ENCODE results near the gene TTLL13. TPM values are rescaled to one million over a fixed set of nuclear protein-coding genes. Genes with fewer than 3 reads are reported as not detected.
"Not testable (repeated sequence)": the region's sequence is repeated elsewhere in the genome, so short reads cannot be mapped to it uniquely, and the experiment has no call there.

The TTLL13 gene
- total RNA-seq, 2 donors from 2014 or later = 0.24 to 1.9 TPM

DNA sequence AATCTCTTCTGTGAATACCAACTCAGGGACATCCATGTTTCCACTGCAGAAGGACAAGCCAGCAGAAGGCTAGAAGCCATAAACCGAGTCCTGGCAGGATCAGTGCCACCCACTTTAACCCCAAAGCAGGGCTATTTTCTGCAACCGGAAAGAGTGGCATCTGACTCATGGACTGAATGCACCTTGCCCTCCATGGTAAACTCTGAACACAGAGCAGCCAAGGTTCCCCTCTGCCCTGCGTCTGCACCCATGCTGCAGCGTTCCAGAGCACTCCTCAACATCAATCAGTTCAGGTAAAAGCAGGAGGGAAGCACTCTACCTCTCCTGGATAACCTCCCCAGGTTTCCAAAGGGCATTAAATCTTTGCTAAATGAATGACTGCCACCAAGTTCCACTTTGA is 15.3 kb downstream of the TTLL13 start:
- ATAC-seq (replicated peaks in 1 of 2) (peak; percentile 38 to 58), DNase-seq (peak; percentile 51 to 60)
- Mint-ChIP-seq H3K27me3 (ENCODE audit: low read depth) (no peaks in the 10 kb centered on the region), H3K36me3 (ENCODE audit: insufficient read depth in 2 of 2) (peaks cover 7 to 14% of the 10 kb centered on the region in 2 donors), H3K9me3 (no peaks in the 10 kb centered on the region), H3K27ac (peak overlapping the region; percentile 99), H3K4me3 (peak overlapping the region; percentile 98 to 99), H3K4me1 (ENCODE audit: low read depth) (peaks cover 37% of the 10 kb centered on the region)

DNA sequence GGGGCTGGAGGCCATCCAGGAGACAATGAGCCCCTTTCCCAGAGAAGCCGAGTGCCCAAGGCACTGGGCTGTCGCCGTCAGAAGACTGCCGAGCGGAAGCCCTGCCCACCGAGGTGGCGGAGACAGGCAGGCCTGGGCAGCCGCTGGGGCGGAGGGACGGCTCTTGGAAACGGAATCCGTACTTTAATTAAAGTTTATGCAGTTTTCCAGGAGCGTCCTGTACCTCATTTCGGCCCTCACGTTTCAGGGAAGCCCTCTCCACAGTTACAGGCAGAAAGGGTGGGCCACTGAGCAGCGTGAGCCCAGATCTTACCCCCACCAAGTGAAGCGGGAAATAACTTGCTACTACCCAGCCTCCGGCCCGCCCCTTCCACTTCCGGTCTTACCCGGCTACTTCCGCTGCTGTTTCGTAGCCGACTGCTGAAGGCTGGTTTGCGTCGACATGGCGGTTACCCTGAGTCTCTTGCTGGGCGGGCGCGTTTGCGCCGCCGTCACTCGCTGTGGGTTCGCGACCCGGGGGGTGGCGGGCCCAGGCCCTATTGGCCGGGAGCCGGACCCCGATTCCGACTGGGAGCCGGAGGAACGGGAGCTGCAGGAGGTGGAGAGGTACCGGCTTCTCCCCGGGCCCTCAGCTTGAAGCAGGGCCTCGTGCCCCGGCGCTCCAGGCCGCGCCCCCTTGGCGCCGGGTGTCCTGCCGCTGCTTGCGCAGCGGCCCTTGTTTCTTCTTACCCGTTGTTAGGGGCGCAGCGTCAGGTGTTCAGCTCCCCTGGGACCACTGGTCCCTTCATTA is 16.1 kb downstream of the TTLL13 start, which contains the start of gene NGRN:
Gene NGRN, plus strand, starts transcription at position 402 of the 790 bp plus-strand sequence. Its CDS starts 41 bp downstream, at position 443.
- H3K9me3 Mint-ChIP-seq = no peaks in the 10 kb centered on the region
- H3K36me3 Mint-ChIP-seq (ENCODE audit: insufficient read depth in 2 of 2) = peaks cover 10 to 19% of the 10 kb centered on the region in 2 donors
- peak; percentile 91 to 94 for ATAC-seq (replicated peaks in 1 of 2)
- peak; percentile 92 to 94 for DNase-seq
- peak within 1 kb of the TSS; percentile 98 to 99 for H3K4me3 Mint-ChIP-seq
- H3K4me1 Mint-ChIP-seq (ENCODE audit: low read depth) = peaks cover 44% of the 10 kb centered on the region
- H3K27ac Mint-ChIP-seq = peak within 1 kb of the TSS; percentile 99
- H3K27me3 Mint-ChIP-seq (ENCODE audit: low read depth) = no peaks in the 10 kb centered on the region

DNA sequence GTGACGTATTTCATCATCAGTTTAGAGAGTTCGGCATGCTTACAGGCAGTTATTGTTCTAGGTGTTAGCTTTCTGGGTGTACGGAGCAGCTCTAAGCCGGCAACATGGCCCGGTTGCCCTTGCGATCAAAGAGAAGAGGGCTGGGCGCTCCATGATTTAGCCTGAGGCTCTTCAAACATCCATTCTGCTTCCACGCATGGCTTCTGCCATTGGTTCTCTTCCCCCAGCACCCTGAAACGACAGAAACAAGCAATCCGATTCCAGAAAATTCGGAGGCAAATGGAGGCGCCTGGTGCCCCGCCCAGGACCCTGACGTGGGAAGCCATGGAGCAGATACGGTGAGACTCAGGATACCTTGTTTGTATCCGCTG is 16.7 kb downstream of the TTLL13 start:
- Mint-ChIP-seq H3K36me3 (ENCODE audit: insufficient read depth in 2 of 2) (peaks cover 11 to 20% of the 10 kb centered on the region in 2 donors), H3K4me3 (peak overlapping the region; percentile 98 to 99), H3K27ac (peak overlapping the region; percentile 98), H3K27me3 (ENCODE audit: low read depth) (no peaks in the 10 kb centered on the region), H3K9me3 (no peaks in the 10 kb centered on the region), H3K4me1 (ENCODE audit: low read depth) (peaks cover 48% of the 10 kb centered on the region)
- peak; percentile 29 to 35 for ATAC-seq (replicated peaks in 1 of 2)
- peak; percentile 54 to 55 for DNase-seq

DNA sequence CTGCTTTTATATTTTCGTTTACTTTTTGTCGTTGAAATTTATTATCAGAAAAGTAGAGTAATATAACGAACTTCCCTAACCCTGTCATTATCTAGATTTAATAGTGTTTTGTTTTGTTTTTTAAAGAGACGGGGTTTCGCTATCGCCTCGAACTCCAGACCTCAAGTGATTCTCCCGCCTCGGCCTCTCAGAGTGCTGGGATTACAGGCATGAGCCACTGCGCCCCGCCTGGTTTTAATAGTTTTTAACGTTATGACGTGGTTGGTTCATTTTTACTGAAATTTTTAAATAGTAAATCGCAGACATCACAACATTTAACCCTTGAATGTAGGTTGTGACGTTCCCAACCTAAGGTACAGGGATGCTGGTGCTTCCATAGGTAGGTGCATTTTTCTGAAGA is 17.1 kb downstream of the TTLL13 start:
- H3K27ac Mint-ChIP-seq = peak overlapping the region; percentile 98
- H3K36me3 Mint-ChIP-seq (ENCODE audit: insufficient read depth in 2 of 2) = peaks cover 11 to 23% of the 10 kb centered on the region in 2 donors
- H3K4me3 Mint-ChIP-seq = peak overlapping the region; percentile 98 to 99
- ATAC-seq (replicated peaks in 1 of 2) (no peak), DNase-seq (peak; percentile 20 to 37)
- no peaks in the 10 kb centered on the region for H3K9me3 Mint-ChIP-seq
- no peaks in the 10 kb centered on the region for H3K27me3 Mint-ChIP-seq (ENCODE audit: low read depth)
- H3K4me1 Mint-ChIP-seq (ENCODE audit: low read depth) = peaks cover 52% of the 10 kb centered on the region

DNA sequence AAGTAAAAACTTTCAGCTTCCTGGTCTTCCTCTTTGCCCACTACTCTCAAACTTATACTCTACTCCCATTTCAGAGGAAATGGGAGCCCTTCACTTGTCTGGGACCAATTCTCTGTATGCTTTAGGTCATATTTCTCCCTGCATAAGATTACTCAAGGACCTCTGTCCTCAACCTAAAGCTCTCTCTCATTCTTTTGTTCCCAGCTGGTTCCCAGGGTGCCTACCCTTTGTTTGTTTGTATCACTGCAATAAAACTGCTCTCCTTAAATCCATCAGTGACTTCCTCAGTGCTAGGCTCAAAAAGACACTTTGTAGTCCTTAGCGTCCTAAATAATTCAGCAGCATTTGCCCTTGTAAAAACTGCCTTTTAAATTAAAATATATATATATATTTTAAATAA is 19.1 kb downstream of the TTLL13 start:
- DNase-seq (no peak), ATAC-seq (replicated peaks in 1 of 2) (no peak)
- H3K4me3 Mint-ChIP-seq = peak overlapping the region; percentile 98 to 99
- H3K27me3 Mint-ChIP-seq (ENCODE audit: low read depth) = no peaks in the 10 kb centered on the region
- H3K9me3 Mint-ChIP-seq = no peaks in the 10 kb centered on the region
- peaks cover 14 to 23% of the 10 kb centered on the region in 2 donors for H3K36me3 Mint-ChIP-seq (ENCODE audit: insufficient read depth in 2 of 2)
- H3K27ac Mint-ChIP-seq = peak overlapping the region; percentile 63
- peaks cover 65% of the 10 kb centered on the region for H3K4me1 Mint-ChIP-seq (ENCODE audit: low read depth)

DNA sequence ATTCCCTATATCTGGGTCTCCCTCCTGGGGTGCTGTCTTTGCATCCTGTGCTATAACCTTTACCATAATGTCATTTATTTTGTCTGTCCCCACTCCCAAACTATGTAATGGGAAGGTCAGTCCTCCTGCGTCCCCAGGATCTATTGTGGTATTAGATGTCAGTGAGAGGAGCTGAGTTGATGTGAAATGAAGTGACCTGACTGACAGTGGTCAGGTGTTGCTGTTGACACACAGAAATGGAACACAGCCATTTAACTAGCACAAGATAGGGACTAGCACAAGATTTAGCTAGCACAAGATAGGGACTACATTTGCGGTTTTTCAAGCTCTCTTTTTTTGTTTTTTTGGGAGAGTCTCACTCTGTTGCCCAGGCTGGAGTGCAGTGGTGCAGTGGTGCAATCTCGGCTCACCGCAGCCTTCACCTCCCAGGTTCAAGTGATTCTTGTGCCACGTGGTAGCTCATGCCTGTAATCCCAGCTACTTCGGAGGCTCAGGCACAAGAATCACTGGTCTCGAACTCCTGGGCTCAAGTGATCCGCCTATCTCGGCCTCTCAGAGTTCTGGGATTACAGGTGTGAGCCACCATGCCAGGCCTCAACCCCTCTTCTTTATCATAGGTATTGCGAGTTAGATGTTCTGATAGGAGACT is 21.3 kb downstream of the TTLL13 start:
- no peaks in the 10 kb centered on the region for H3K27me3 Mint-ChIP-seq (ENCODE audit: low read depth)
- no peak for DNase-seq
- H3K4me1 Mint-ChIP-seq (ENCODE audit: low read depth) = peaks cover 58% of the 10 kb centered on the region
- H3K4me3 Mint-ChIP-seq = peak overlapping the region; percentile 0 to 66
- peak overlapping the region; percentile 86 for H3K27ac Mint-ChIP-seq
- peaks cover 20 to 26% of the 10 kb centered on the region in 2 donors for H3K36me3 Mint-ChIP-seq (ENCODE audit: insufficient read depth in 2 of 2)
- no peaks in the 10 kb centered on the region for H3K9me3 Mint-ChIP-seq
- ATAC-seq (replicated peaks in 1 of 2) = no peak

DNA sequence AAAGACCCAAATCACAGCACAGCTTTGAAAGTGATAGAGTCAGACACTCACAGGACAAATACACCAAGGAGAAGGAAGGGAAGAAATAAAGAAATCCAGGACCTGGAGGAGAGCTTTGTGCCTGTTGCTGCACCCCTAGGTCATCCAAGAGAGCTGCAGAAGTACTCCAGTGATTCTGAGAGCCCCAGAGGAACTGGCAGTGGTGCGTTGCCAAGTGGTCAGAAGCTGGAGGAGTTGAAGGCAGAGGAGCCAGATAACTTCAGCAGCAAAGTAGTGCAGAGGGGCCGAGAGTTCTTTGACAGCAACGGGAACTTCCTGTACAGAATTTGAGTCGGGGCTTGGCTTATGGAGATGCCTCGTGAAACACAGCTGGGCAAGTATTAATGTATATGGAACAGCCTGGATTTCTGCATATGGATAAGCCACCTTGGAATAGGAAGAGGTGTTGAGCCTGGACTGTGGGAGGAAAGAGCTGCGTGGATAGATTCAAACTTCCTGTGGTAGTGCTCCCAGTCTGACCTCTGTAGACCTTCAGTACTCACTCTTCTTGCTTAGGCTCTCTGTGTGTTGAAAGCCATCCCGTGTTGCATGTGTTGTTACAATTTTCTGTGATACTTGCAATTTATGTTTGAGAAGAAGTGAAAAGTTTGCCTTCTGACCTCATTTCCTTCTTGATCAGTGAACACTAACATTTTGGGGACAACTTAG is 22.3 kb downstream of the TTLL13 start:
- Mint-ChIP-seq H3K36me3 (ENCODE audit: insufficient read depth in 2 of 2) (peaks cover 17 to 20% of the 10 kb centered on the region in 2 donors), H3K4me1 (ENCODE audit: low read depth) (peaks cover 62% of the 10 kb centered on the region), H3K4me3 (peak overlapping the region in 1 of 2 donors; percentile 23), H3K27ac (peak overlapping the region; percentile 90), H3K9me3 (no peaks in the 10 kb centered on the region), H3K27me3 (ENCODE audit: low read depth) (no peaks in the 10 kb centered on the region)
- ATAC-seq (replicated peaks in 1 of 2) = no peak
- DNase-seq = no peak

DNA sequence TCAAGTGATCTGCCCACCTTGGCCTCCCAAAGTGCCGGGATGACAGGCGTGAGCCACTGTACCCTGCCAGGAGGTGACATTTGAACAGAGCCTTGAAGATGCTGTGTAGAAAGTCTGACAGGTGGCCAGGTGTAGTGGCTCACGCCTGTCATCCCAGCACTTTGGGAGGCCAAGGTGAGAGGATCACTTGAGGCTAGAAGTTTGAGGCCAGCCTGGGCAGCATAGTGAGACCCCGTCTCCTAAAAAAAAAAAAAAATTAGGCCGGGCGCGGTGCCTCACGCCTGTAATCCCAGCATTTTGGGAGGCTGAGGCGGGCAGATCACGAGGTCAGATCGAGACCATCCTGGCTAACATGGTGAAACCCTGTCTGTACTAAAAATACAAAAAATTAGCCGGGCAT is 29.1 kb downstream of the TTLL13 start:
- not testable (repeated sequence) for DNase-seq; ATAC-seq (replicated peaks in 1 of 2); H3K27me3 Mint-ChIP-seq (ENCODE audit: low read depth); H3K4me1 Mint-ChIP-seq (ENCODE audit: low read depth); H3K9me3 Mint-ChIP-seq; H3K27ac Mint-ChIP-seq; H3K4me3 Mint-ChIP-seq; H3K36me3 Mint-ChIP-seq (ENCODE audit: insufficient read depth in 2 of 2)

DNA sequence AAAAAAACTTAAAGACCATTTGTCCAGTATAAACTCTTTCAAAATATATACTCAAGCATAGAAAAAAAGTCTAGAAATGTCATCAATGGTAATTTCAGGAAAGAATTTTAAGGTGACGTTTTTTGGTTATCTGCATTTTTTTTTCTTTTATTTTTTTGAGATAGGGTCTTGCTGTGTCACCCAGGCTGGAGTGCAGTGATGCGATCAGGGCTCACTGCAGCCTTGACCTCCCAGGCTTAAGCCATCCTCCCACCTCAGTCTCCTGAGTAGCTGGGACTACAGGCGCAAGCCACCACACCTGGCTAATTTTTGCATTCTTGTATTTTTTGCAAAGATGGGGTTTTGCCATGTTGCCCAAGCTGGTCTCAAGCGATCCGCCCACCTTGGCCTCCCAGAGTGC is 31.4 kb downstream of the TTLL13 start:
- H3K4me3 Mint-ChIP-seq; H3K36me3 Mint-ChIP-seq (ENCODE audit: insufficient read depth in 2 of 2); H3K9me3 Mint-ChIP-seq; H3K4me1 Mint-ChIP-seq (ENCODE audit: low read depth); H3K27ac Mint-ChIP-seq; H3K27me3 Mint-ChIP-seq (ENCODE audit: low read depth); DNase-seq; ATAC-seq (replicated peaks in 1 of 2): not testable (repeated sequence)

DNA sequence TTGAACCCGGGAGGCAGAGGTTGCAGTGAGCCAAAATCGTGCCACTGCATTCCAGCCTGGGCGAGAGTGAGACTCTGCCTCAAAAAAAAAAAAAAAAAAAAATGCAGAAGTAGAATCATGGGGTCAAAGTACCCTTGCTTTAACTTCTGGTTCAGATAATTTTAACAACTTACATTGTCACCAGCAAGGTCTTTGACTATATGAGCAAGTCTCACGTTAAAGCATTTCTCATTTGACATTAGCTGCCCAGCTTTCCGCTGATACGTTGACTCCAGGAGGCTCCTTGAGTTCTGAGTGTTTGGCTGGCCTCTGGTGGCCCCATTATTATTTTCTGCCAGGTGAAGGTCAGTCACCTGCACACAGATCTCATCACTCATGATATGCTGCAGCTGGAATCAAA is 32.3 kb downstream of the TTLL13 start:
- H3K27ac Mint-ChIP-seq; H3K9me3 Mint-ChIP-seq; ATAC-seq (replicated peaks in 1 of 2); H3K4me3 Mint-ChIP-seq; DNase-seq; H3K27me3 Mint-ChIP-seq (ENCODE audit: low read depth); H3K36me3 Mint-ChIP-seq (ENCODE audit: insufficient read depth in 2 of 2); H3K4me1 Mint-ChIP-seq (ENCODE audit: low read depth): not testable (repeated sequence)

DNA sequence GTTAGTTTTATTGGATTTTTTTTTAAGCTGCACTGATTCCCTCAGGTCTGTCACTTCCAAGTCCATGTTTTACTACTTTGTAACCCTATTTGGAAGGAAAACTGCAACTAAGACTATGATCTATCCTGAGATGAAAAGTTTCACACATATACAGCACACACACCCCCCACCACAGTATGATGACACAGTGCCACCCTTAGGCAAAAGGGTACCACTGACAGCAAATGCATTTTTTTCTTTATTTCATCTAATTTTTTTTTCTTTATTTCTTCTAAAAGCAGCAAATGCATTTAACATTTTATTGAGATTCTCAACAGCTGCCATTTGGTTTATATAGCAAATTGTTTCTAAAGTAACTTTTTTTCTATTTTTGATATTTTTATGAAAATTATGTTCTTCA is 37.3 kb downstream of the TTLL13 start:
- Mint-ChIP-seq H3K36me3 (ENCODE audit: insufficient read depth in 2 of 2) (no peaks in the 10 kb centered on the region), H3K4me1 (ENCODE audit: low read depth) (no peaks in the 10 kb centered on the region), H3K27ac (no peak overlapping the region), H3K9me3 (no peaks in the 10 kb centered on the region), H3K4me3 (no peak overlapping the region), H3K27me3 (ENCODE audit: low read depth) (no peaks in the 10 kb centered on the region)
- peak; percentile 37 for DNase-seq
- peak; percentile 77 to 81 for ATAC-seq (replicated peaks in 1 of 2)

DNA sequence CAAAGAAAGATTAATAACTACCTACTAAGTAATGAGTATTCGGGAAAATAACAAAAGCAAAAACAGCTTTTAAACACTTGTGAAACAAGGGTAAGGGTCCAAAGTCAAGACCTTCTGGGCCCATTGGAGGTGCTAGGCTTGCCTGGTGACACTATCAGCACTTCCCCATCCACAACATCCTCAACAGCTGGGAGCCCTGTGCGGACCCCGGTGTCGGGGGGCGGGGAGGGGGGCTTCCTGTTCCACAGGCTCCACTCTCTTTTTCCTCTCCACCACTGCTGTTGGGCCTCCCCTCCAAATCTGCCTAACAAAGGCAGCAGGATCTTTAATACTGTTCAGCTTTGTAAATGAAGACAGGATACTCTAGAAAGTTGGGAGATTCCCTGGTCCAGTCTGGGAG is 37.7 kb downstream of the TTLL13 start:
- Mint-ChIP-seq H3K27ac (no peak overlapping the region), H3K4me3 (no peak overlapping the region), H3K9me3 (no peaks in the 10 kb centered on the region), H3K36me3 (ENCODE audit: insufficient read depth in 2 of 2) (no peaks in the 10 kb centered on the region), H3K27me3 (ENCODE audit: low read depth) (no peaks in the 10 kb centered on the region), H3K4me1 (ENCODE audit: low read depth) (no peaks in the 10 kb centered on the region)
- ATAC-seq (replicated peaks in 1 of 2) = no peak
- no peak for DNase-seq

DNA sequence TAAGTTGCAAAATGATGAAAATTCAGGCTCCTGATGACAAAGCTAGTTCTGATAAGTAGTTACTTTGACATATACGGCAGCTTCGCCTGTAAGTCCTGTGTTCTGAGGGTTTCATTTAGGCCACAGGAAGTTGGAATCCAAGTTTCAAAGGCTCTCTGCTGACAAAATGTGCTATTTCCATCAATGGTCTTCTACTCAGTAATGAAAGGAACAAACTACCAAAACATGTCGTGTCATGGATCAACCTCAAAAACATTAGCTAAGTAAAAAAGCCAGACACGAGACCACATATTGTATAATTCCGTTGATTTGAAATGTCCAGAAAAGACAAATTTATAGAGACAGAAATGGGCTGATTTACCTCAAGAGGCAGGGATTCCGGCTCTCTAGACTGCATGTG is 38.6 kb downstream of the TTLL13 start:
- Mint-ChIP-seq H3K36me3 (ENCODE audit: insufficient read depth in 2 of 2) (no peaks in the 10 kb centered on the region), H3K27ac (no peak overlapping the region), H3K4me1 (ENCODE audit: low read depth) (peaks cover under 1% of the 10 kb centered on the region), H3K4me3 (no peak overlapping the region), H3K9me3 (no peaks in the 10 kb centered on the region), H3K27me3 (ENCODE audit: low read depth) (no peaks in the 10 kb centered on the region)
- ATAC-seq (replicated peaks in 1 of 2) (no peak), DNase-seq (no peak)

Measured in activated T-cell treated with anti-CD3 and anti-CD28 coated beads, Interleukin-2, amount 50 U/mL, for 72 hours (primary cell).